ENCODE results near the gene FSCN2.
"Not testable (repeated sequence)": the region's sequence is repeated elsewhere in the genome, so short reads cannot be mapped to it uniquely, and the experiment has no call there.

Gene FSCN2

DNA sequence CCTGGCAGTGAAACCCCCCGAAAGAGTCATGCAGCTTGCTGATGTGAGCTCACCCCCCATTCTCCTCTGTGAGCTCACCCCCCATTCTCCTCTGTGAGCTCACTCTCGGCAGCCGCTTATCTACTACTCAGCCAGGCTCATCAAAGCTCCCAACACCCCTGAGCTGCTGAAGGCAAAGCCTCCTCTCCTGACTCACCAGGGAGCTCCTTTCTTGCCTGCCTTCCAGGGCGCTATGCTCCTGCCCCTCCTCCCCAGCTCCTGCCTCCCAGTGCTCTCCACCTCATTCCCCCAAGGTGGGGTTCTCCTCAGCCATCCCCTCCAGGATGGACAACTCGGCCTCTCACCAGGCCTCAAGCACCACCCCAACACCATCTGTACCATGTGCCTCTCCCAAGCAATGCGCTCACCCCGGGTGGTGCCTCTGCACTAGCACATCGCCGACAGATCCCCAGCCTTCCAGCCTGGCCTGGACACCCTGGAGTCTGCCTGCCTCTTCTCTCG, 51.7 kb downstream of the FSCN2 start:
- FAIRE-seq: no peak

DNA sequence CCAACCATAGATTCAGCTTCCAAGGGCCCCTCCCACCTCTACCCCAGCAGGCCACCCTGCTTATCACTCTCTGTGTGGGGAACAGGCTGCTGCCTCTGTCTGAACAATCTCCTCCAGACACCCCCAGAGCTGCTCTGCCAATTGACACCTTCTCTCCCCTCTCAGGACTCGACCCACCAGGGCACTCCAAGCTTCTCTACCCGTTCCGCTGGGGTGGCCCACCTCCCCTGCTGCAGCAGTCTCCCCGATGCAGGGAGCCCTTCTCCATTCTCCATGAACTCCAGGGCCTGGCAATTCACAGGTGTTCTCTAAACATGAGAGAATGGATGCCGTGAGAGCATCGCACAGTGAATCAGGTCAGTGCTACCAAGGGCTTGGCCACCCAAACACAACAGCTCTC, 52.3 kb downstream of the FSCN2 start:
- no peak for FAIRE-seq

DNA sequence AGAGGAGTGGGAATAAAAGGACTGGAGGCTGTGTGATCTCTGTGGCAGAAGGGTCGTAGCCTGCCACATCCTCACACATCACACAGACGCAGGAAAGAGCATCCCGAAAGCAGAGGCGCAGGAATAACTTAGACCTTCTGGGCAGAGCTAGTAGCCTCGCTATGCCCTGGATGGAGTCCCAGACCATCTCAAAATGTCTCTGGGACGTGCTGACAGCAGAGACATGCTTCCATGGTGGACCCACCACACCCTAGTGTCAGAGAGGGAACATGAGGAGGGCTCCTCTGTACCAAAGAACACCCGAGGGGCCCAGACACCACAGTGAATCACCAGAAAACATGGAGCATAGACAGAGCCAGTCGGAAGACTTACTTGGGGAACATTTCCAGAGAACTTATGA, 53.6 kb downstream of the FSCN2 start:
- no peak for FAIRE-seq

DNA sequence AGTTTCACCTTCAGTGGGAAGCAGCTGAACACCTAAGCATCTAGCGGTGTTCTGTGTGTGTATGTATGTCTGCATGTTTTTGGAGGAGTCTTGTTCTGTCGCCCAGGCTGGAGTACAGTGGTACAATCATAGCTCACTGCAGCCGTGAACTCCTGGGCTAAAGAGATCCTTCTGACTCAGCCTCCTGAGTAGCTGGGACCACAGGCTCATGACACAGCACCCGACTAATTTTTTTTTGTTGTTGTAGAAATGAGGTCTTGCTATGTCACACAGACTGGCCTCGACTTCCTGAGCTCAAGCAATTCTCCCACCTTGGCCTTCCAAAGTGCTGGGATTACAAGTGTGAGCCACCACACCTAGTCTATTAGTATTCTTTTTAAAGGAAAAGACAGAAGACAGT, 54.2 kb downstream of the FSCN2 start:
- no peak for FAIRE-seq

DNA sequence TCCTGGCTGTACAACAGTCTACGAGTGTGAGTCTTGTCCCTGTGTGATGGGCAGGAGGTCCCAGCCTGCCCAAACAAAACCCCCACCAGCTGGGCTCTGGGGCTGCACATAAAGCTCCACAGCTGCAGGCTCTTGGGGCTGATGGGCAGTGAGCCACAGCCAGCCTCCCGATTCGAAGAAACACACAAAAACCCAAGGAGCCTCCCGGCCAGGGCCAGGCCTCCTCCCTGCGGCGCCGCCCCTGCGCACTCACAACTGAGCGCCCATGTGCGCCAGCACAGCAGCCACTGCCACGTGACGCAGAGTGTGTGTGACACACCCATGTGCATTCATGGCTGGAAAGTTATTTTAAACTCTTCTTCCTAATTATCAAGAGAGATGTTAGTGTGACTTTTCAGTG, 54.6 kb downstream of the FSCN2 start:
- no peak for FAIRE-seq

DNA sequence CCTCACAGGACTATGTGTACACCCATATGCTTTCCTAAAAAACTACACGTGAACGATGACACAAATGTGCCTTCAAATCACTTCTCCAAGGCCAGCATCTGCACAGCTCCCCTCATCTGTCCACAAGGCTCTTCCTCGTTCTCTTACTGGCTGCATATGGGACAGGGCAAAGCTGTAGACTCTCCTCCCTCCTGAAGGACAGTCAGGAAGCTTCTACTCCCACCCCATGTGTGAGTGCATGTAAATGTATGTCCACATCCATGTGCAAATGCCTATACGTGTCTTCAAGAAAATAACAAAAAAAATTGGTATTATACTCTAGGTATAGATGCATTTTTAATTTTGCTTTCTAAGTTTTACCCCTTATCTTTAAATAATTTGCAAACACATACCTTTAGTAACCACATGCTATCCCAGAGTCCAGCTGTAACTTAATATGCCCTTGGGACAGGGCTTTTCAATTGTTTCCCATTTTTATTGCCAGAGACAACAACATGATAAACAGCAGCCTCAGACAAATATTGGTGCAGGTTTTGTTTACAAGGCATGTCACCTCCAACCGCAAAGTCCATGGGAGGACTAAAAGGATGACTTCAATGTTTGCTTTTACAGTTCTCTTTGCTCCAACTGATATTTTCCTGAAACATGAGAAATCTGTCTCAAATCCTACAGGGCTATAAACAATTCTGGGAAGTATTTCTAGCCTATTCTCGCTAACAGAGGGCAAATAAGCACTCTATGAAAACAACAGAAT, 55.6 kb downstream of the FSCN2 start:
- FAIRE-seq: no peak

DNA sequence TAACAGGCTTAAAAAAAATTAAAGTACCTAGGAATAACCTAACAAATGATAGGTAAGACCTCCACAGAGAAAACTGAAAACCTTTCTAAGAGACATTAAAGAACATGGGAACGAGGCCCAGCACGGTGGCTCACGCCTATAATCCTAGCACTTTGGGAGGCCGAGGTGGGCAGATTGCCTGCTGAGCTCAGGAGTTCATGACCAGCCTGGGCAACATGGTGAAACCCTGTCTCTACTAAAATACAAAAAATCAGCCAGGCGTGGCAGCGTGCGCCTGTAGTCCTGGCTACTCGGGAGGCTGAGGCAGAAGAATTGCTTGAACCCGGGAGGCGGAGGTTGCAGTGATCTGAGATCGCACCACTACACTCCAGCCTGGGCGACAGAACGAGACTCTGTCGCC, 56.6 kb downstream of the FSCN2 start:
- FAIRE-seq: not testable (repeated sequence)

DNA sequence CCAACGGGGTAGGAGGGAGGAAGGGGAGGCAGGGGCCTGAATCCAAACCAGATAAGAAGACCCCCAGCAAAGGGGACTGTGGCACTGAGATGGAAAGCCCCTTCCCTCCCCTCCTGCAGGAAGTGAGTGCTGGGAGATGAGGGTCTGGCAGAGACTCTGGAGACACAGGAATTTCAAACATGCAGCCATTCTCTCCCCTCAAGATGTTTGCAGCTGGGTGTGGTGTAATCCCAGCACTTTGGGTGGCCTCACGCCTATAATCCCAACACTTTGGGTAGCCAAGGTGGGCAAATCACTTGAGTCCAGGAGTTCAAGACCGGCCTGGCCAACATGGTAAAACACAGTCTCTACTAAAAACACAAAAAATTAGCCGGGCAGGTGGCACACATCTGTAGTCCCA, 57.9 kb downstream of the FSCN2 start:
- no peak for FAIRE-seq

All from endometrium (tissue), 2 donors.